Glutamatergic neuron (in vitro differentiated cells): ENCODE measurements around the gene MYO1D. TPM values are rescaled to one million over a fixed set of nuclear protein-coding genes. Genes with fewer than 3 reads are reported as not detected.

Experiments used
- DNase-seq: peaks from one replicate; pipeline ENCODE4 v3.0.0; 2022
- H3K27ac Mint-ChIP-seq: one replicate; pipeline ENCODE4 v1.8.0; 2020; ENCODE audit warnings: mild to moderate bottlenecking, mixed read lengths, inconsistent platforms; ENCODE audit not compliant: unreplicated experiment
- H3K27me3 Mint-ChIP-seq: one replicate; pipeline ENCODE4 v1.8.0; 2020; ENCODE audit warnings: mild to moderate bottlenecking, moderate library complexity, mixed read lengths, inconsistent platforms; ENCODE audit not compliant: unreplicated experiment
- H3K36me3 Mint-ChIP-seq: one replicate; pipeline ENCODE4 v1.8.0; 2020; ENCODE audit warnings: mild to moderate bottlenecking, mixed read lengths, inconsistent platforms; ENCODE audit not compliant: unreplicated experiment
- H3K4me1 Mint-ChIP-seq: one replicate; pipeline ENCODE4 v1.8.0; 2020; ENCODE audit warnings: mild to moderate bottlenecking, low read depth, mixed read lengths, inconsistent platforms; ENCODE audit not compliant: unreplicated experiment
- H3K4me3 Mint-ChIP-seq: one replicate; pipeline ENCODE4 v1.8.0; 2020; ENCODE audit warnings: mild to moderate bottlenecking, mixed read lengths, inconsistent platforms; ENCODE audit not compliant: unreplicated experiment
- H3K9me3 Mint-ChIP-seq: one replicate; pipeline ENCODE4 v1.8.0; 2020; ENCODE audit warnings: mild to moderate bottlenecking, moderate library complexity, mixed read lengths, inconsistent platforms; ENCODE audit not compliant: unreplicated experiment
- CTCF ChIP-seq: fragments of 200-600 bp; sonication (generic); IDR thresholded peaks from one replicate; pipeline ENCODE4 v1.5.0; 2021; ENCODE audit not compliant: partially characterized antibody, unreplicated experiment
- total RNA-seq: library from RNA; stranded (reverse); fragmentation: NEBNext Ultra II Directional; extraction: Animal tissue kit (Norgen Biotek cat#: 25700); gene quantifications from one replicate; pipeline ENCODE4 v1.2.1, GENCODE V29; 2021; ENCODE audit not compliant: unreplicated experiment

Gene MYO1D
- total RNA-seq, 1 donor from 2014 or later, result 5.3 TPM

GRCh38 chr17:32636598-32637218 lies 240.2 kb downstream of the MYO1D start:
- Mint-ChIP-seq H3K4me1 (no peaks in the 10 kb centered on the region), H3K27me3 (no peaks in the 10 kb centered on the region), H3K9me3 (peaks cover 2% of the 10 kb centered on the region), H3K4me3 (no peak overlapping the region), H3K36me3 (no peaks in the 10 kb centered on the region), H3K27ac (no peak overlapping the region)
- no peak for TF ChIP-seq CTCF
- no peak for DNase-seq

- TF ChIP-seq CTCF, result no peak
- Mint-ChIP-seq H3K9me3 (no peaks in the 10 kb centered on the region), H3K27ac (no peak overlapping the region), H3K27me3 (no peaks in the 10 kb centered on the region), H3K4me3 (no peak overlapping the region), H3K4me1 (no peaks in the 10 kb centered on the region), H3K36me3 (no peaks in the 10 kb centered on the region)
- no peak for DNase-seq
Observed at GRCh38 chr17:32634167-32634566, 242.8 kb downstream of the MYO1D start.

GRCh38 chr17:32631341-32632096 lies 245.4 kb downstream of the MYO1D start:
- Mint-ChIP-seq H3K27me3 (peaks cover 3% of the 10 kb centered on the region), H3K9me3 (peaks cover 3% of the 10 kb centered on the region), H3K36me3 (no peaks in the 10 kb centered on the region), H3K4me1 (peaks cover 20% of the 10 kb centered on the region), H3K4me3 (no peak overlapping the region), H3K27ac (no peak overlapping the region)
- DNase-seq, result no peak
- no peak for TF ChIP-seq CTCF

- TF ChIP-seq CTCF, result no peak
- DNase-seq, result no peak
- Mint-ChIP-seq H3K36me3 (no peaks in the 10 kb centered on the region), H3K4me1 (peaks cover 28% of the 10 kb centered on the region), H3K27me3 (peaks cover 3% of the 10 kb centered on the region), H3K4me3 (no peak overlapping the region), H3K9me3 (peaks cover 3% of the 10 kb centered on the region), H3K27ac (no peak overlapping the region)
Observed at GRCh38 chr17:32629563-32630190, 247.2 kb downstream of the MYO1D start.
